ENCODE results near the gene PGK2.

GRCh38 chr6:49739423-49739822 is 47.7 kb downstream of the PGK2 start:
- TF ChIP-seq NANOG (IDR thresholded peaks at IDR 0.05; ENCODE audit: insufficient read depth, low read depth, low read length, poor library complexity, severe bottlenecking) = no peak
- TF ChIP-seq CTCF (IDR thresholded peaks at IDR 0.05; ENCODE audit: control extremely low read depth in 1 of 3, insufficient read depth in 1 of 3, low read depth in 1 of 3, low read length in 3 of 3) = no peak
- TF ChIP-seq POLR2A (IDR thresholded peaks at IDR 0.05; ENCODE audit: control extremely low read depth in 1 of 2, low read depth in 2 of 2, low read length in 2 of 2) = no peak
- TF ChIP-seq POLR2AphosphoS5 (IDR thresholded peaks at IDR 0.05; ENCODE audit: low read depth, low read length) = no peak
- TF ChIP-seq ZNF274 (IDR thresholded peaks at IDR 0.05; ENCODE audit: borderline replicate concordance, extremely low read depth, low read length) = no peak
- TF ChIP-seq HDAC2 (IDR thresholded peaks at IDR 0.05; ENCODE audit: borderline replicate concordance in 1 of 2, low read depth in 2 of 2, low read length in 2 of 2) = no peak
- TF ChIP-seq MAFK (IDR thresholded peaks at IDR 0.05; ENCODE audit: low read depth, low read length) = no peak
- no peak for TF ChIP-seq EZH2 (IDR thresholded peaks at IDR 0.05; ENCODE audit: low read depth, low read length, severe bottlenecking)
- TF ChIP-seq TAF1 (IDR thresholded peaks at IDR 0.05; ENCODE audit: low read depth, low read length) = no peak
- no peak for TF ChIP-seq GABPA (IDR thresholded peaks at IDR 0.05; ENCODE audit: borderline replicate concordance, insufficient read depth, low read length)
- TF ChIP-seq RAD21 (IDR thresholded peaks at IDR 0.05 in 1 of 2, conservative IDR thresholded peaks at IDR 0.05 in 1 of 2; ENCODE audit: low read depth in 2 of 2, low read length in 2 of 2) = no peak
- no peak for TF ChIP-seq USF2 (IDR thresholded peaks at IDR 0.05; ENCODE audit: low read length)

Data from H1 (cell line).